Endothelial cell of umbilical vein (primary cell): ENCODE results near the gene COLEC11. TPM values are rescaled to one million over a fixed set of nuclear protein-coding genes. Genes with fewer than 3 reads are reported as not detected.

Source experiments
- BruUV-seq: library from RNA; stranded (reverse); fragments of 400-500 nt; replicated peaks from 2 replicates; lab custom pipeline; 2021; lab: Mats Ljungman, UMichigan
- CTCF ChIA-PET: fragments of 300-600, 350-600 bp; sonication (Branson Sonifier 250); formaldehyde crosslinking; loops from one replicate; lab custom pipeline; 2021; ENCODE audit warnings: antibody characterized with exemption, inconsistent platforms; lab: Charles Lee
- POLR2A ChIA-PET: fragments of 300-600, 350-600 bp; sonication (Branson Sonifier 250); formaldehyde crosslinking; loops from one replicate; lab custom pipeline; 2021; ENCODE audit warnings: antibody characterized with exemption, inconsistent platforms; lab: Charles Lee
- DNase-seq: peaks from one replicate; pipeline ENCODE4 v3.0.0-alpha.2; 2011; ENCODE audit warnings: low read depth, low spot score
- FAIRE-seq: peaks from 2 replicates; lab custom pipeline; 2011; peaks lifted over from hg19 to GRCh38; lab: Jason Lieb, UNC
- H2AFZ ChIP-seq: 2 replicates; pipeline ENCODE4 v1.6.0; 2012; ENCODE audit warnings: low read depth, low read length, control low read depth, inconsistent platforms
- H3K27ac ChIP-seq: 2 replicates; pipeline ENCODE4 v1.5.1; 2011; ENCODE audit warnings: low read depth, mild to moderate bottlenecking, control low read depth, low read length, moderate library complexity; ENCODE audit not compliant: insufficient read depth
- H3K27me3 ChIP-seq, 2 experiments: 2 replicates each; pipeline versions ENCODE4 v1.6.0 to v1.6.1; 2011; ENCODE audit warnings: low read length in 2 of 2, mixed read lengths in 1 of 2; ENCODE audit not compliant: control insufficient read depth in 2 of 2, insufficient read depth in 2 of 2
- H3K36me3 ChIP-seq, 2 experiments: 2 replicates in 1 of 2; 3 replicates in 1 of 2; pipeline ENCODE4 v1.5.1; 2011; ENCODE audit warnings: low read length in 2 of 2, mild to moderate bottlenecking in 1 of 2, moderate library complexity in 1 of 2; ENCODE audit not compliant: control insufficient read depth in 2 of 2, insufficient read depth in 2 of 2; ENCODE audit errors: extremely low read depth in 1 of 2
- H3K4me1 ChIP-seq: 3 replicates; pipeline ENCODE4 v1.5.1; 2011; ENCODE audit warnings: mild to moderate bottlenecking, low read length; ENCODE audit not compliant: control insufficient read depth, insufficient read depth; ENCODE audit errors: extremely low read depth
- H3K4me2 ChIP-seq: 2 replicates; pipeline ENCODE4 v1.6.1; 2011; ENCODE audit warnings: low read length, control low read depth, mixed read lengths; ENCODE audit not compliant: insufficient read depth
- H3K4me3 ChIP-seq, 3 experiments: fragments of 200-600 bp in 1 of 3; sonication (generic), shearing (Covaris generic) in 1 of 3; replicated peaks in 1 of 3; 2 replicates each; pipeline ENCODE4 v1.5.1; 2011 to 2016; ENCODE audit warnings: control low read depth in 3 of 3, low read length in 3 of 3, mild to moderate bottlenecking in 2 of 3, inconsistent platforms in 1 of 3, low read depth in 1 of 3, moderate library complexity in 1 of 3; ENCODE audit not compliant: insufficient read depth in 1 of 3
- H3K79me2 ChIP-seq: 2 replicates; pipeline ENCODE4 v1.6.0; 2012; ENCODE audit warnings: low read length, inconsistent platforms; ENCODE audit not compliant: control insufficient read depth, insufficient read depth
- H3K9ac ChIP-seq: replicated peaks from 2 replicates; pipeline ENCODE3; 2011; ENCODE audit warnings: low read length, control low read depth; ENCODE audit not compliant: insufficient read depth; ENCODE audit errors: extremely low read depth
- H3K9me1 ChIP-seq: replicated peaks from 3 replicates; pipeline ENCODE4 v1.6.0; 2011; ENCODE audit warnings: mild to moderate bottlenecking, low read length; ENCODE audit not compliant: control insufficient read depth, insufficient read depth; ENCODE audit errors: extremely low read depth
- H3K9me3 ChIP-seq: replicated peaks from 2 replicates; pipeline ENCODE4 v1.5.1; 2012; ENCODE audit warnings: low read length, inconsistent platforms; ENCODE audit not compliant: control insufficient read depth, insufficient read depth
- H4K20me1 ChIP-seq: replicated peaks from 2 replicates; pipeline ENCODE3; 2011; ENCODE audit warnings: mild to moderate bottlenecking, low read length; ENCODE audit not compliant: control insufficient read depth, insufficient read depth; ENCODE audit errors: extremely low read depth
- EZH2 ChIP-seq: IDR thresholded peaks from 2 replicates; pipeline ENCODE4 v1.6.1; 2012; ENCODE audit warnings: borderline replicate concordance, low read depth, mild to moderate bottlenecking, moderate library complexity, low read length, inconsistent platforms; ENCODE audit not compliant: severe bottlenecking
- FOS ChIP-seq: IDR thresholded peaks from 2 replicates; pipeline ENCODE4 v1.6.1; 2011; ENCODE audit warnings: mild to moderate bottlenecking, low read length, moderate library complexity, borderline replicate concordance; ENCODE audit not compliant: insufficient read depth
- GATA2 ChIP-seq: IDR thresholded peaks from 2 replicates; pipeline ENCODE4 v1.7.0; 2011; ENCODE audit warnings: low read depth, mild to moderate bottlenecking, moderate library complexity, mixed read lengths, low read length; ENCODE audit not compliant: insufficient read length, insufficient read depth
- JUN ChIP-seq: IDR thresholded peaks from 2 replicates; pipeline ENCODE4 v1.6.1; 2011; ENCODE audit warnings: borderline replicate concordance, low read depth; ENCODE audit not compliant: insufficient read length, insufficient read depth
- MYC ChIP-seq: IDR thresholded peaks from one replicate; pipeline ENCODE4 v1.6.1; 2011; ENCODE audit warnings: mild to moderate bottlenecking, low read depth, low read length
- POLR2A ChIP-seq: IDR thresholded peaks from 2 replicates; pipeline ENCODE4 v1.6.1; 2012; ENCODE audit warnings: low read depth, mild to moderate bottlenecking, control low read depth, low read length
- POLR2AphosphoS5 ChIP-seq: IDR thresholded peaks from 2 replicates; pipeline ENCODE4 v1.6.1; 2012; ENCODE audit warnings: low read depth, mild to moderate bottlenecking, control low read depth, low read length, moderate library complexity; ENCODE audit not compliant: insufficient read depth
- dilution Hi-C: fragments of 300-500 bp; cut with MboI; formaldehyde crosslinking; loops from one replicate; pipeline ENCODE4 v1.15.0; 2019; ENCODE audit warnings: low sequenced_read_pairs; ENCODE audit not compliant: extremely low pct_ligation_motif_present
- intact Hi-C: fragments of 100-400 bp; cut with micrococcal nuclease; formaldehyde crosslinking; loops from one replicate; pipeline ENCODE4 v1.10.0; 2022
- polyA plus RNA-seq, 4 experiments: library from polyadenylated mRNA; depleted of rRNA in 3 of 4; stranded (reverse) in 3 of 4; unstranded in 1 of 4; fragments of >200 nt; gene quantifications; 2 replicates each; pipeline versions ENCODE4 v1.2.1 to v1.2.3, GENCODE V29; 2011 to 2012; ENCODE audit warnings: missing spikeins in 1 of 4
- total RNA-seq: library from RNA; stranded (reverse); gene quantifications from 2 replicates; pipeline ENCODE4 v1.2.3, GENCODE V29; 2021
- TF ChIP-seq, protein P1 (sequence below): IDR thresholded peaks from 2 replicates; pipeline ENCODE4 v1.6.1; 2011; ENCODE audit not compliant: insufficient read depth, insufficient read length
- TF ChIP-seq, protein P2 (sequence below), 2 donors: IDR thresholded peaks; 1 replicate in 1 of 2; 2 replicates in 1 of 2; pipeline ENCODE4 v1.5.1; 2011; ENCODE audit warnings: low read length in 2 of 2, mild to moderate bottlenecking in 2 of 2, moderate library complexity in 2 of 2, control low read depth in 1 of 2, inconsistent platforms in 1 of 2, low read depth in 1 of 2; ENCODE audit not compliant: insufficient read depth in 1 of 2; ENCODE audit errors: extremely low read depth in 1 of 2

COLEC11 gene
- total and polyA plus RNA-seq, 2 donors (not counting 3 experiments of a cell fraction or from before 2014, with no cell fraction given), result 0.15 TPM; not detected in 1

DNA sequence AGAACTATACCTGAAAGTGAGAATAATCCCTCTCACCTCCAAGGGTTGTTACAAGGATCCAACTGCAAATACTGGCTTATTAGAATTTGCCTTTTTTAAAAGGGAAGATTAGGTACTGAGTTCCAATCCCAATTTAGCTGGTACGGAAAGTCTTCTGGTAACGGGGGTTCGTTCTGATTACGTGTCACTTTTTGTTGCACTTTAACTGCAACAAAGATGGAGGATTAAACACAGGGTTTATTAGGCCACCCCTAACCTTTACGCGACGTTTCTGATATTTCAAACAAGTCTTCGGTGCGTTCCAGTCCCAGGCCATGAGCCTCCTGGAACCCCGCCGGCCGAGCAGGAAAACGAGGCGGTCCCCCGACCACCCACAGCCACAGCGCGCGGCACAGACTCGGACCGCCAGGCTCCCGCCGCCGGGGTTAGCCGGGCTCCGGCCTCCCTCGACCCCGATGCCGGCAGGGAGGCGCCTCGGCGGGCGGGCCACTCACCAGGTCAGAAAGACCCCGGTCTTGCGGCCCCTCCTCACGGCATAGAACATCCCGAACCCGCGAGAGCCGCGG lies 37.2 kb upstream of the COLEC11 start:
- Histone ChIP-seq H3K27ac (peak overlapping the region; percentile 80), H2AFZ (peak overlapping the region; percentile 50), H3K36me3 (peaks cover 8 to 20% of the 10 kb centered on the region in 2 experiments), H3K27me3 (no peaks in the 10 kb centered on the region), H3K4me3 (peak overlapping the region; percentile 65 to 96 (median 90)), H3K9ac (peak overlapping the region; percentile 94), H3K4me1 (peaks cover 15% of the 10 kb centered on the region), H3K9me1 (no peaks in the 10 kb centered on the region), H3K79me2 (peaks cover 32% of the 10 kb centered on the region), H3K4me2 (peak overlapping the region; percentile 99), H3K9me3 (no peaks in the 10 kb centered on the region), H4K20me1 (no peaks in the 10 kb centered on the region)
- intact Hi-C loops, result loop anchor here (1.0 to 2.0 kb wide), 5 partner anchors 18 to 179 kb away; partner anchors contain the start of genes ADI1, RPS7 and TRAPPC12
- no peak for FAIRE-seq
- CTCF ChIA-PET, result interaction anchor here (1.2 to 1.7 kb wide), 3 partner anchors 21 to 134 kb away, joined by 3 to 5 read pairs (median 5); partner anchors contain the start of gene ADI1
- POLR2A ChIA-PET, result interaction anchor here (1.0 to 1.3 kb wide), 2 partner anchors 16 to 18 kb away, joined by 4 read pairs; no protein-coding TSS in a partner anchor
- no peak for TF ChIP-seq GATA2
- no peak for TF ChIP-seq POLR2AphosphoS5
- TF ChIP-seq, protein P1, sequence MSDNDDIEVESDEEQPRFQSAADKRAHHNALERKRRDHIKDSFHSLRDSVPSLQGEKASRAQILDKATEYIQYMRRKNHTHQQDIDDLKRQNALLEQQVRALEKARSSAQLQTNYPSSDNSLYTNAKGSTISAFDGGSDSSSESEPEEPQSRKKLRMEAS, result no peak
- no peak for TF ChIP-seq POLR2A
- no peak for TF ChIP-seq JUN
- TF ChIP-seq, protein P2, sequence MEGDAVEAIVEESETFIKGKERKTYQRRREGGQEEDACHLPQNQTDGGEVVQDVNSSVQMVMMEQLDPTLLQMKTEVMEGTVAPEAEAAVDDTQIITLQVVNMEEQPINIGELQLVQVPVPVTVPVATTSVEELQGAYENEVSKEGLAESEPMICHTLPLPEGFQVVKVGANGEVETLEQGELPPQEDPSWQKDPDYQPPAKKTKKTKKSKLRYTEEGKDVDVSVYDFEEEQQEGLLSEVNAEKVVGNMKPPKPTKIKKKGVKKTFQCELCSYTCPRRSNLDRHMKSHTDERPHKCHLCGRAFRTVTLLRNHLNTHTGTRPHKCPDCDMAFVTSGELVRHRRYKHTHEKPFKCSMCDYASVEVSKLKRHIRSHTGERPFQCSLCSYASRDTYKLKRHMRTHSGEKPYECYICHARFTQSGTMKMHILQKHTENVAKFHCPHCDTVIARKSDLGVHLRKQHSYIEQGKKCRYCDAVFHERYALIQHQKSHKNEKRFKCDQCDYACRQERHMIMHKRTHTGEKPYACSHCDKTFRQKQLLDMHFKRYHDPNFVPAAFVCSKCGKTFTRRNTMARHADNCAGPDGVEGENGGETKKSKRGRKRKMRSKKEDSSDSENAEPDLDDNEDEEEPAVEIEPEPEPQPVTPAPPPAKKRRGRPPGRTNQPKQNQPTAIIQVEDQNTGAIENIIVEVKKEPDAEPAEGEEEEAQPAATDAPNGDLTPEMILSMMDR (IDR thresholded peaks at IDR 0.05; ENCODE audit: extremely low read depth in 1 of 2, insufficient read depth in 1 of 2, low read depth in 1 of 2, low read length in 2 of 2), result no peak
- TF ChIP-seq EZH2, result no peak
- no peak for TF ChIP-seq MYC
- TF ChIP-seq FOS, result no peak
- BruUV-seq, result TSS peak; percentile 72
- dilution Hi-C loops, result no loop called here
- DNase-seq, result peak; percentile 10
